Epithelial cell of proximal tubule (primary cell): ENCODE results near the gene GNG12. TPM values are rescaled to one million over a fixed set of nuclear protein-coding genes. Genes with fewer than 3 reads are reported as not detected.

Source experiments
- DNase-seq: peaks from one replicate; pipeline ENCODE4 v3.0.0-alpha.2; 2011; ENCODE audit warnings: low read depth
- H3K4me3 ChIP-seq: 2 replicates; pipeline ENCODE4 v1.5.1; 2011; ENCODE audit warnings: low read depth, mild to moderate bottlenecking, low read length
- total RNA-seq: library from RNA; depleted of rRNA; stranded (reverse); fragments of >200 nt; gene quantifications from 2 replicates; pipeline ENCODE4 v1.2.3, GENCODE V29; 2015
- TF ChIP-seq, protein P1 (sequence below): conservative IDR thresholded peaks from 2 replicates; pipeline ENCODE4 v1.5.1; 2012; ENCODE audit warnings: low read depth, mild to moderate bottlenecking, low read length

The GNG12 gene
- total RNA-seq, 1 donor from 2014 or later = 67.1 TPM

DNA sequence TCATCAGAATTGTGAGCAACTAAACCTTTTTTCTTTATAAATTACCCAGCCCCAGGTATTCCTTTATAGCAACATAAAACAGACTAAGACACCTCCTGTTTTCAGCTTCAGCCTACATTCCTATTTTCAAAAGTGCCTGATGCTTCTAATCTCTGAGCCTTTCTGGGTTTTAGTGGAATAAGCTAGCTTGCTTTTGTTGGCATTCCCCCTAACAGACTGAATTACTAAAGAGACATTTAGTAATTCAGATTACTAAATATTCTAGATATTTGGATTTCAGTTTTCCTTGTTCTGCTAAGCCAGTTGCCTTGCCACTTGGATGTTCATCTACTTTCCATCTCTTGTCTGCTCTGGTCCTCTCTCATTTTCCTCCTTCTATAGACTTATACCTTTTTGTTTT is 10.5 kb upstream of the GNG12 start:
- no peak for DNase-seq
- TF ChIP-seq, protein P1, sequence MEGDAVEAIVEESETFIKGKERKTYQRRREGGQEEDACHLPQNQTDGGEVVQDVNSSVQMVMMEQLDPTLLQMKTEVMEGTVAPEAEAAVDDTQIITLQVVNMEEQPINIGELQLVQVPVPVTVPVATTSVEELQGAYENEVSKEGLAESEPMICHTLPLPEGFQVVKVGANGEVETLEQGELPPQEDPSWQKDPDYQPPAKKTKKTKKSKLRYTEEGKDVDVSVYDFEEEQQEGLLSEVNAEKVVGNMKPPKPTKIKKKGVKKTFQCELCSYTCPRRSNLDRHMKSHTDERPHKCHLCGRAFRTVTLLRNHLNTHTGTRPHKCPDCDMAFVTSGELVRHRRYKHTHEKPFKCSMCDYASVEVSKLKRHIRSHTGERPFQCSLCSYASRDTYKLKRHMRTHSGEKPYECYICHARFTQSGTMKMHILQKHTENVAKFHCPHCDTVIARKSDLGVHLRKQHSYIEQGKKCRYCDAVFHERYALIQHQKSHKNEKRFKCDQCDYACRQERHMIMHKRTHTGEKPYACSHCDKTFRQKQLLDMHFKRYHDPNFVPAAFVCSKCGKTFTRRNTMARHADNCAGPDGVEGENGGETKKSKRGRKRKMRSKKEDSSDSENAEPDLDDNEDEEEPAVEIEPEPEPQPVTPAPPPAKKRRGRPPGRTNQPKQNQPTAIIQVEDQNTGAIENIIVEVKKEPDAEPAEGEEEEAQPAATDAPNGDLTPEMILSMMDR = no peak
- H3K4me3 ChIP-seq = no peak overlapping the region

- no peak for DNase-seq
- TF ChIP-seq, protein P1 = no peak
- no peak overlapping the region for H3K4me3 ChIP-seq
Observed at GRCh38 chr1:67843331-67843730, 10.1 kb upstream of the GNG12 start.

DNA sequence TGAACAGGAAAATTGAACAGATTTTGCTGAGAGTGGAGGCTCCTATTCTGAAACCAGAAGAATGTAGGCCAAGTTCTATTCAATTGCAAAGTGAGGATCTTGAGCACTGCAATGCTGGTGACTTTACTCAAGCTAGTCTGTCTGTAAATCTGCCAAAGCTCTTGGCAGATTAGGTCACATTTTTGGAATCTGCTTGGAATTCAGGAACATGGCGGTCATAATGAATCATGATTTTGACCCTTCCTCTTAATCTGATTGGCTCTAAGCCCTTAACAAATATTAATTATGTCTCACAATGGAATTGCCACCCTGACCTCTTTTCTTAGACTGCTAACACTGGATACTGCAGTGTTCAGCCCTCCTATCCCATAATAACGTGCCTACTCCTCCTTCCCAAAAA is 7.2 kb upstream of the GNG12 start:
- H3K4me3 ChIP-seq = no peak overlapping the region
- no peak for DNase-seq
- TF ChIP-seq, protein P1 = no peak

GRCh38 chr1:67839826-67840225 is 6.6 kb upstream of the GNG12 start:
- TF ChIP-seq, protein P1 = no peak
- no peak for DNase-seq
- no peak overlapping the region for H3K4me3 ChIP-seq

- H3K4me3 ChIP-seq = no peak overlapping the region
- TF ChIP-seq, protein P1 = no peak
- DNase-seq = no peak
Observed at GRCh38 chr1:67838180-67838910, 5.1 kb upstream of the GNG12 start.

- TF ChIP-seq, protein P1 = no peak
- no peak for DNase-seq
- no peak overlapping the region for H3K4me3 ChIP-seq
Observed at GRCh38 chr1:67836769-67837168, 3.5 kb upstream of the GNG12 start.
